HG03469 (cell line): ENCODE measurements around the gene SUFU.
A peak's percentile ranks its signal among the peaks of the same experiment; 100 is the strongest.
"Not testable (repeated sequence)": the region's sequence is repeated elsewhere in the genome, so short reads cannot be mapped to it uniquely, and the experiment has no call there.

Experiments used
- ATAC-seq: cut with Tn5 transposase; IDR thresholded peaks from one replicate; pipeline ENCODE4 v1.9.1; 2021; ENCODE audit warnings: mild to moderate bottlenecking, moderate library complexity, moderate number of reproducible peaks; ENCODE audit not compliant: unreplicated experiment

The SUFU gene

GRCh38 chr10:102503264-102504178 lies at the start of gene SUFU:
SUFU (plus strand) TSS chr10:102503972; CDS start chr10:102504153, 181 bp downstream.
- ATAC-seq = peak; percentile 59

GRCh38 chr10:102454662-102455487 lies 48.9 kb upstream of the SUFU start:
- ATAC-seq = not testable (repeated sequence)

DNA sequence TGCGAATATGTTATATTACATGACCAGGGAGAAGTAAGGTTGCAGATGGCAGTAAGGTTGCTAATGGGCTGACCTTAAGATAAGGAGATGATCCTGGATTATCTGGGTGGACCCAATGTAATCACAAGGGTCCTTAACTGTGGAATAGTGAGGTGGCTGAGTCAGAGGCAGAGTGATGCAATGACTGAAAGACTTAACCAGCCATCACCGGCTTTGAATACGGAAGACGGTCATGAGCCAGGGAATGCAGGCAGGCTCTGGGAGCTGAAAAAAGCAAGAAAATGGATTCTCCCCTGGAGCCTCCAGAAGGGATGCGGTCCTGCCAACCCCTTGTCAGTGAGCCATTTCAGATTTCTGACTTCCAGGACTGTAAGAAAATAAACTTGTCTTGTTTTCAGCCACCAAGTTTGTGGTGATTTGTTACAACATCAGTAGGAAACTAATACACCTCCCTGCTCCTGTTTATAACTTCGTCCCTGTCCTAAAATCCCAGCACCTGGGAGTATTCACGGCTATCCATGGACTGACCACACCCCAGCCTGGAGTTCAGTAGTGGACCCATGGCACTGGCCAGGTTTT lies 47.8 kb upstream of the SUFU start:
- no peak for ATAC-seq

DNA sequence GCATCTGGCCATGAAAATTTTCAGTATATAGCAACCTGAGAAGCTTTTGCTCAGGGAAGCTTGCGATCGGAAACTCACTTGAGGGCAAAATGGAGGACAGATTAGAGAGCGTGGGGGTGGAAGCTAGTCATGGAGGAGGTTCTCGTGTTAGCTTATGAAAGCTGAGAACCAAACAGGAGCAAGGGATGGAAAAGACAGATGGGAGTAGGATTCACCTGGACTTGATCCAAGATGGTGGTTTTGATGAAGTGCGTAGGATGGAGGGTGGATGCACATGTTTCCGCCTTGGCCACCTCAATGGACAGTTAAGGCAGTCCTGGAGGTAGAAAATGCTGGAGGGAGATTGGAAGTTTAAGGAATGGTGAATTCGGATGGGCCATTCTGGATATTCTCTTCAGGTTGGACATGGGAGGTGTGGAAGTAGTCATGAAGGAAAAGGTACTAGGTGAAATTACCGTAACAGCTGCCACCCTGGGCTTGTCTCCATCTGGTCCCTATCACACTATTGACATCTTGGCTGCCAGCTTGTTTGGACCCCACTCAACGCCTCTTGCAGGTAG lies 46.1 kb upstream of the SUFU start:
- ATAC-seq = no peak

GRCh38 chr10:102458656-102459055 lies 45.1 kb upstream of the SUFU start:
- ATAC-seq = no peak

DNA sequence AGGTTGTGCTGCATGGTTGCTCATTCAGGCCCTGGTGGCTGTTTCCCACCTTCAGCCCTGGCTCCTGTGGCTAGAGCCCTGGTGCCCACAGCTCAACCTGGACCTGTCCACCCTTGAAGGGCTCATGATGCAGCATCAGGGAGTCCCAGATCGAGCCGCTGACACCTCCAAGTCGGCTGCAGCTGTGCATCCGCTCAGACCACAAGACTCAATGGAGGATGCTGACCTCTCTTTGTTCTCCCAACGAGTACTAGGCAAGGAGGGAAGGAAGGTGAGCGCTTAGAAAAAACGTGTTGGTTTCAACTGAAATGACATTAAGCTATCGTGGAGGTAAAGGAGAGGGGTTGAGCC lies 43.0 kb upstream of the SUFU start:
- ATAC-seq = no peak

- no peak for ATAC-seq
Observed at GRCh38 chr10:102461187-102462054, 42.4 kb upstream of the SUFU start.

DNA sequence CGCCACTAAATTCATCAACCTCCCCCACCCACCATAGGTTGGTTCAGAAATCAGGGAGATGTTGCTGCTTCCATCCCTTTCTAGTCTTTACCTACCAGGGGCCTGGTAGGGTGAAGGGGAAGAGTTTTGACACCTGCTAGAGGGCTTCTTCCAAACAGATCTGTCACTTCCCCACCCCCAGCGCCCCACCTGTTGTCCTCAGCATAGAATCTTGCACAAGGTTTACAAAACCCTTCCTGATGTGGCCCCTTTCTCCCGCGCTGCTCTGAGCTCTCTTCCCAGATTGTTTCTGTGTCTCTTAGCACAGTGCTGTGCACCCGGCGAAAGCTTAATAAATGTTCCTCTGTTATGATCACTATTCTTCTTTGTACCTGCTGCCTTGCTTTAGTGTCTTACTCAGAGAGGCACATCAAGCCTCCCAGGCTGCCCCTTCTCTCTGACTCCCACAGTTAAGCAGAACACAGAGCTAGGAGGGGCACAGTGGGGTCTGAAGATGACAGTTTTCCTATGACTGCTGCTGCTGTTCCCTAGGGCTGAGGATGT lies 41.2 kb upstream of the SUFU start:
- no peak for ATAC-seq

DNA sequence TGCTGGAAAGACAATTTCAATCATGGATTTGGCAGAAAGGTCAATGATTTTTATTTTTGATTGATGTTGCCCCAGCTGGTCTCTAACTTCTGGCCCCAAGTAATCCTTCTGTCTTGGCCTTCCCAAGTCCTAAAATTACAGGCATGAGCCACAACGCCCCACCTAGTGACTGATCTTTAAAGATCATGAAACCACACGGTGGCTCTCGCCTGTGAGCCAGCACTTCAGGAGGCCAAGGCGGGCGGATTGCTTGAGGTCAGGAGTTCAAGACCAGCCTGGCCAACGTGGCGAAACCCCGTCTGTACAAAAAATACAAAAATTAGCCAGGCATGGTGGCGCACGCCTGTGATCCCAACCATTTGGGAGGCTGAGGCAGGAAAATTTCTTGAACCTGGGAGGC lies 39.8 kb upstream of the SUFU start:
- ATAC-seq = no peak

DNA sequence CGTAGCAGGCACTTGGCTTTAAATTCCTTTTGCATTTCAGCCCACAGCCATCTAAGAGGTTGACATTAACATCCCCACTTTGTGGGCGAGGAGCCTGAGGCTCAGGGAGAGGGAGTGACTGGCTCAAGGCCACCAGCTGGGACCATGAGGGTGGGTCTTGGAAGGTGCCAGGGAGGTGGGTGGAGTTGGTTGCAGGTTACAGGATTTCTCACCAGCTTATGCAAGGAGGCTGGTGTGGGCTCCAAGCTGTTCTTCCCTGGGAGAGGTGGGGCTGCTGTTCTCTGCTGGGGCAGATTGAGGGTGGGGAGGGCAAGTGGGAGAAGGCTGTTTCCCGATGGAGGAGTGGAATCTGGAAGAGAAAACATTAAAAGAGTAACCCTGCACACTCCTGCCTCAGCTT lies 38.3 kb upstream of the SUFU start:
- ATAC-seq = no peak

- no peak for ATAC-seq
Observed at GRCh38 chr10:102467318-102467717, 36.5 kb upstream of the SUFU start.

- no peak for ATAC-seq
Observed at GRCh38 chr10:102467971-102468438, 35.8 kb upstream of the SUFU start.

DNA sequence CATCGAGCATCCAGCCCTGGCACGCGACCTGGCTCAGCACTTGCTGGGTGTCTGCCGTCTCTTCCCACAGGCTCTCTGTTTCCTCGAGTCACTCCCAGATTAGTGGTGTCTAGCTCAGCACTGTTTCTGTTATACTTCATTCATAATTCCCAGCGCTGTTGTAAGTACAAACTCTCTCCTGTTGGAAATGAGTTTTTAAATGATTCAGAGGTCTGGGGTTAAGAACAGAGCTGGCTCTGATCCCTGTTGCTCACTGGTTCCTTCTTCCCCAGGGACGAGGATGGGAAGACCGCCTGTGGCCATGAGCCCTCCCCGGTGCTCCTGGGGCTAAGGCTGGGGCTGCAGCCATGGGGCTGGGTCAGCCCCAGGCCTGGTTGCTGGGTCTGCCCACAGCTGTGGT lies 35.1 kb upstream of the SUFU start:
- no peak for ATAC-seq

DNA sequence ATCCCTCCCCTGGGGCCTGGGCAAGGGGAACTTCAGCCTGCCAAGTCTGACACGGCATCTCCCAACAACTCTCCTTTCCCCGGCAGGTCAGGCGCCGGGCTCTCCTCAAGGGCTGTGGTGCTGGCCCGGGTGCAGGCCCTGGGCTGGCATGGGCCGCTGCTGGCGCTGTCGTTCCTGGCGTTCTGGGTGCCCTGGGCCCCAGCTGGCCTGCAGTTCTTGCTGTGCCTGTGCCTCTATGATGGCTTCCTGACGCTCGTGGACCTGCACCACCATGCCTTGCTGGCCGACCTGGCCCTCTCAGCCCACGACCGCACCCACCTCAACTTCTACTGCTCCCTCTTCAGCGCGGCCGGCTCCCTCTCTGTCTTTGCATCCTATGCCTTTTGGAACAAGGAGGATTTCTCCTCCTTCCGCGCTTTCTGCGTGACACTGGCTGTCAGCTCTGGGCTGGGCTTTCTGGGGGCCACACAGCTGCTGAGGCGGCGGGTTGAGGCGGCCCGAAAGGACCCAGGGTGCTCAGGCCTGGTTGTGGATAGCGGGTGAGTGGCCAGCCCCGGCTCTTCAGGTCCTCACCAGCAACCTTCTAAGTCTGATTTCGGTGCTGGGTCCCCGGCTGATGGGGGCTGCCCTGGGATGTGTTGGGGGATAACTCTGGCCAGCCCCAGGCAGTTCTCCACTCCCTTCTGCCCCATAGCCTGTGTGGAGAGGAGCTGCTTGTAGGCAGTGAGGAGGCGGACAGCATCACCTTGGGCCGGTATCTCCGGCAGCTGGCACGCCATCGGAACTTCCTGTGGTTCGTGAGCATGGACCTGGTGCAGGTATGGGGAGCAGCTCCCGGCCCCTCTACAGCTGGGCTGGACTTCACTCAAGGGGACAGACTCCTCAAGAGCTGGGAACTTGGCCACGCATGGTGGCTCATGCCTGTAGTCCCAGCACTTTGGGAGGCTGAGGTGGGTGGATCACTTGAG lies 32.9 kb upstream of the SUFU start:
- no peak for ATAC-seq

DNA sequence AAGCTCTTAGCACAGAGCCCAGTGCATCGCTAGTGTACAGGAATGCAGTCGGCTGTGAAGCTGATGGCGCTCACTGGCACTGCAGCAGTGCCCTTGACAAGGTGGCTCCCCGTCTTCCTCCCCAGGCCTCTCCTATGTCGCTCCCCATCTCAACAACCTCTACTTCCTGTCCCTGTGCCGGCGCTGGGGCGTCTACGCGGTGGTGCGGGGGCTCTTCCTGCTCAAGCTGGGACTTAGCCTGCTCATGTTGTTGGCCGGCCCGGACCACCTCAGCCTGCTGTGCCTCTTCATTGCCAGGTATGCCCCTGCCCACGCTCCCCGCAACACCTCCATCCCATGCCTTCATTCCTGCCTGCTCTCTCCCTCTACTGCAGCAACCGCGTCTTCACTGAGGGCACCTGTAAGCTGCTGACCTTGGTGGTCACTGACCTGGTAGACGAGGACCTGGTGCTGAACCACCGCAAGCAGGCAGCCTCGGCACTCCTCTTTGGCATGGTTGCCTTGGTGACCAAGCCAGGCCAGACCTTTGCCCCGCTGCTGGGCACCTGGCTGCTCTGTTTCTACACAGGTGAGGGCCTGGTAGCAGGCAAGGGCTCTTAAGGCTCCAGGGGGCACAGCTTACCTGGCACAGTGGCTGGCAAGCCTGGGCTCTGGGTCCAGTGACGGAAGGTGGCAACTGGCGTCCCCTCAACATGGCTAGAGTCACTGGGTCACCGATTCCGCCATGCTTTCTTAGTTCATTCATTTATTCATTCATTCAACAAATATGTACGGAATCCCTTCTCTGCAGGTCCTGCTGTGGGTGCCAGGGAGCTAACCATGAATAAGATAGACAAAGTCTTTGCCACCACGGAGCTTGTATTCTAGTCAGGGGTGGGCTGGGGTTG lies 30.1 kb upstream of the SUFU start:
- ATAC-seq = no peak

- no peak for ATAC-seq
Observed at GRCh38 chr10:102475451-102476040, 28.2 kb upstream of the SUFU start.

GRCh38 chr10:102476466-102477141 lies 27.2 kb upstream of the SUFU start:
- no peak for ATAC-seq
